Transverse colon (tissue), 4 donors: ENCODE measurements around the gene RGS6. TPM values are rescaled to one million over a fixed set of nuclear protein-coding genes. Genes with fewer than 3 reads are reported as not detected.

ENCODE experiments used
- DNase-seq: peaks from one replicate; pipeline ENCODE4 v3.0.0-alpha.2; 2019
- H3K27ac ChIP-seq, 4 donors: fragments of 200-600 bp; sonication (generic); 2 replicates each; pipeline ENCODE4 v1.5.1; 2016 to 2018; ENCODE audit warnings: inconsistent platforms in 4 of 4
- H3K27me3 ChIP-seq: fragments of 200-600 bp; sonication (generic); 2 replicates; pipeline ENCODE4 v1.5.1; 2017; ENCODE audit warnings: inconsistent platforms
- H3K36me3 ChIP-seq, 4 donors: fragments of 200-600 bp; sonication (generic); 2 replicates each; pipeline ENCODE4 v1.5.1; 2017 to 2019; ENCODE audit warnings: inconsistent platforms in 4 of 4
- H3K4me1 ChIP-seq, 4 donors: fragments of 200-600 bp; sonication (generic); 2 replicates each; pipeline ENCODE4 v1.5.1; 2017 to 2020; ENCODE audit warnings: inconsistent platforms in 4 of 4
- H3K4me3 ChIP-seq, 4 donors: fragments of 200-600 bp; sonication (generic); 1 replicate in 1 of 4; 2 replicates in 3 of 4; pipeline versions ENCODE4 v1.5.1 to v1.6.1; 2017 to 2019; ENCODE audit warnings: inconsistent platforms in 4 of 4
- H3K9me3 ChIP-seq, 2 donors: fragments of 200-600 bp; sonication (generic); 2 replicates each; pipeline ENCODE4 v1.5.1; 2017 to 2019; ENCODE audit warnings: inconsistent platforms in 2 of 2
- EP300 ChIP-seq: sonication (generic); formaldehyde crosslinking; IDR thresholded peaks from one replicate; pipeline ENCODE4 v1.6.1; 2017; ENCODE audit warnings: antibody characterized with exemption, low read depth
- POLR2A ChIP-seq: fragments of 450-650 bp; IDR thresholded peaks from one replicate; pipeline ENCODE4 v1.6.1; 2016; ENCODE audit warnings: antibody characterized with exemption, mild to moderate bottlenecking, moderate library complexity
- POLR2AphosphoS5 ChIP-seq, 3 donors: sonication (generic); formaldehyde crosslinking; IDR thresholded peaks; one replicate each; pipeline ENCODE4 v1.6.1; 2016; ENCODE audit warnings: antibody characterized with exemption in 3 of 3
- WGBS, 2 donors: methylation state at CpG; one replicate each; pipeline ENCODE4 v1.1.5; 2018; ENCODE audit warnings: low coverage in 1 of 2; 5-methylcytosine and 5-hydroxymethylcytosine counted together
- in situ Hi-C, 4 donors: fragments of 200-750 bp; cut with MboI; loops; one replicate each; pipeline versions ENCODE4 v1.15.0 to v1.15.1; 2017; ENCODE audit warnings: low sequenced_read_pairs in 3 of 4, low pct_ligation_motif_present in 1 of 4, low pct_unique_long_range_greater_than_20kb in 1 of 4
- intact Hi-C: fragments of 100-400 bp; cut with DNase I; formaldehyde crosslinking; loops from one replicate; pipeline ENCODE4 v1.15.1; 2023; ENCODE audit warnings: low total_unique reads
- total RNA-seq, 4 donors: library from RNA; depleted of rRNA; stranded (reverse); fragments of >200 nt; gene quantifications; one replicate each; pipeline ENCODE4 v1.1.0, GENCODE V29; 2016
- TF ChIP-seq, protein P1 (sequence below), 5 experiments: fragments of 200-600 bp in 3 of 5; fragments of 450-650 bp in 2 of 5; sonication (generic) in 3 of 5; IDR thresholded peaks; 1 replicate in 2 of 5; 2 replicates in 3 of 5; pipeline ENCODE4 v1.5.1; 2016 to 2017; ENCODE audit warnings: antibody characterized with exemption in 5 of 5, inconsistent platforms in 3 of 5, mild to moderate bottlenecking in 2 of 5, moderate library complexity in 1 of 5

RGS6 gene
- total RNA-seq, 4 donors from 2014 or later = 0.41 to 0.48 TPM; not detected in 2

DNA sequence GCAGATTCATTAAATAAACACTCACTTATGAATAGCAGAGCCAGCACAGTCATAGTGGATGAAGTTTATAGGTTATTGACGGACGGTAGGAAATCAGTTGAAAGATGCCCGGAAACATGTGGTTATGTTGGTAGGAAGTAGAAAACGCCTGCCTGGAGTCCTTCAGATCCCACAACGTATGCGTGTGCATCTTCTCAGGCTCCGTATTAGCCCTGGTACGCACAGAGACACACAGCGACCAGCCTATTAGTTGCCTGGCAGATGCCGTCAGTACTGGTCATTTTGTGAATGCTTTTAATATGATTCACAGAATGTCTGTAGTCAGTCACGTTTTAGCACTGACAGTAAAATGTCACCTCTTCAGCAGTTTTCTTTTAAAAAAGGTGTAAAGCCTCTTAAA, 196.4 kb downstream of the RGS6 start:
- Histone ChIP-seq H3K27me3 (no peaks in the 10 kb centered on the region), H3K9me3 (no peaks in the 10 kb centered on the region), H3K4me3 (no peak overlapping the region), H3K36me3 (no peaks in the 10 kb centered on the region), H3K4me1 (peaks cover 0 to 6% (median 0%) of the 10 kb centered on the region in 4 donors), H3K27ac (no peak overlapping the region)
- in situ Hi-C loops (no loop called here), intact Hi-C loops (loop anchor here (1.0 kb wide), 1 partner anchor 40 kb away; no protein-coding TSS in a partner anchor)
- no peak for TF ChIP-seq POLR2A
- no peak for TF ChIP-seq EP300
- no peak for TF ChIP-seq POLR2AphosphoS5 (IDR thresholded peaks at IDR 0.05)
- TF ChIP-seq, protein P1, sequence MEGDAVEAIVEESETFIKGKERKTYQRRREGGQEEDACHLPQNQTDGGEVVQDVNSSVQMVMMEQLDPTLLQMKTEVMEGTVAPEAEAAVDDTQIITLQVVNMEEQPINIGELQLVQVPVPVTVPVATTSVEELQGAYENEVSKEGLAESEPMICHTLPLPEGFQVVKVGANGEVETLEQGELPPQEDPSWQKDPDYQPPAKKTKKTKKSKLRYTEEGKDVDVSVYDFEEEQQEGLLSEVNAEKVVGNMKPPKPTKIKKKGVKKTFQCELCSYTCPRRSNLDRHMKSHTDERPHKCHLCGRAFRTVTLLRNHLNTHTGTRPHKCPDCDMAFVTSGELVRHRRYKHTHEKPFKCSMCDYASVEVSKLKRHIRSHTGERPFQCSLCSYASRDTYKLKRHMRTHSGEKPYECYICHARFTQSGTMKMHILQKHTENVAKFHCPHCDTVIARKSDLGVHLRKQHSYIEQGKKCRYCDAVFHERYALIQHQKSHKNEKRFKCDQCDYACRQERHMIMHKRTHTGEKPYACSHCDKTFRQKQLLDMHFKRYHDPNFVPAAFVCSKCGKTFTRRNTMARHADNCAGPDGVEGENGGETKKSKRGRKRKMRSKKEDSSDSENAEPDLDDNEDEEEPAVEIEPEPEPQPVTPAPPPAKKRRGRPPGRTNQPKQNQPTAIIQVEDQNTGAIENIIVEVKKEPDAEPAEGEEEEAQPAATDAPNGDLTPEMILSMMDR (IDR thresholded peaks at IDR 0.05) = no peak
- no peak for DNase-seq
- WGBS, 2 donors = 48 to 72% methylated on average over 6 to 11 of the region's 11 CpGs

DNA sequence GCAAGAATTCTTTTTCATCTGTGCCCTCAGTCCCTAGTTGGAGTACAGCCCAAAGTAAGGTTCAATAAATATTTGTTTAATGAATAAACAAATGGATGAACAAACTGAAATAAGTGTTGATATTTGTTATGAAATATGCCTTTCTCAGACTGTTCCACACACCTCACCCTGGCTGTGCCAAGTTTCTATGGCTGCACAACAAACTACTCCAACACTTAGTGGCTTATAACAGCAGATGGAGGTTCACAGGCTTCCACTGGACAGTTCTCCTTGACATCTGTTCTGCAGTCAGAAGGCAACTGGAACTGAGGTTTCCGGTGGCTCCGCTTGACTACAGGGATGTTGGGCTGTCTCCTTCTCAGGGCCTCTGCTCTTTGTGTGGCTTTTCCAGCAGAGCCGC, 197.1 kb downstream of the RGS6 start:
- no peak for TF ChIP-seq POLR2AphosphoS5 (IDR thresholded peaks at IDR 0.05)
- Histone ChIP-seq H3K36me3 (no peaks in the 10 kb centered on the region), H3K4me1 (peaks cover 0 to 6% (median 0%) of the 10 kb centered on the region in 4 donors), H3K9me3 (no peaks in the 10 kb centered on the region), H3K27ac (no peak overlapping the region), H3K4me3 (no peak overlapping the region), H3K27me3 (no peaks in the 10 kb centered on the region)
- WGBS, 2 donors = 85% methylated on average over 3 of the region's 3 CpGs; no CpG with 5 or more reads in 1 of the 2 donors
- in situ Hi-C loops (no loop called here), intact Hi-C loops (no loop called here)
- DNase-seq = no peak

DNA sequence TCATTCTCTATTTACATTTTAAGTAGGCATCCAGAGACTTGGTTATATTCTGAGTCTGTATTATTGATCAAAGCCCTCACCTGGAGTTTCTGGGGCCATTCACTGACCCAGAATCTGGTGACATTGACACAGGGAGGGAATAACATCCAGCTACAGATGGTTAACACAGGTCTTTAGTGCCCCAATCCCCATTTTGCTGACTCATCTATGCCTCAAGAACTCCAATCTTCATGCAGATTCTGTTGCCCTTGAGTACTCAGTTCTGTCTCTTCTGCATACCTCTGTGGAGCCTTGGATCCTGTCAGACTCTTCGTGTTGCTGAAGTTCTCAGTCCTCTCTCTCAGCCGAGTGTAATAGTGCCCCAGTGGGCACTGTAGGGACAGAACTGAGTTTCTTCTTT, 208.9 kb downstream of the RGS6 start:
- WGBS, 2 donors = 74 to 75% methylated on average over 2 of the region's 2 CpGs
- Histone ChIP-seq H3K4me3 (no peak overlapping the region), H3K4me1 (no peaks in the 10 kb centered on the region), H3K9me3 (no peaks in the 10 kb centered on the region), H3K27ac (no peak overlapping the region), H3K27me3 (no peaks in the 10 kb centered on the region), H3K36me3 (no peaks in the 10 kb centered on the region)
- intact Hi-C loops = no loop called here
- DNase-seq = no peak
- TF ChIP-seq, protein P1 (IDR thresholded peaks at IDR 0.05) = no peak
- TF ChIP-seq POLR2A = no peak
- TF ChIP-seq EP300 = no peak
- no peak for TF ChIP-seq POLR2AphosphoS5 (IDR thresholded peaks at IDR 0.05)
- in situ Hi-C loops = no loop called here

DNA sequence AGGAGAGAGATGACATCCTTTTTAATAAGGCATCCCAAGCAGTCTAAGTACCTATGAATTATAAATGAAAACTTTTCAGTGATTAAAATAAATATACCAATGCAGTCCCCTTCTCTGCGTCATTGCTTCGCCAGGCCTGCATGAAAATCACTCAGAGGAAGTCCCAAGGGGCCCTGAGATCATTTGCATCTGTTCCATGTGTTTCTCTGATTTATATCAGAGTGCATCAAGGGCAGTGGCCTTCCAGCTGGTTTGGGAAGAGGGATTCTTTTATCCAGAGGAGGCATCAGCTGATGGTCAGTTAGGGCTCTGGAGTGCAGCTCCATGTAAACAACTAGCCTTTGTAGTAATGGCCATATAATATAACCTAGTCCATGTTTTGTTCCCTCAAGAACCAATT, 210.1 kb downstream of the RGS6 start:
- H3K36me3 ChIP-seq = no peaks in the 10 kb centered on the region
- DNase-seq = no peak
- in situ Hi-C loops = no loop called here
- H3K9me3 ChIP-seq = no peaks in the 10 kb centered on the region
- H3K27ac ChIP-seq = no peak overlapping the region
- H3K4me3 ChIP-seq = no peak overlapping the region
- H3K27me3 ChIP-seq = no peaks in the 10 kb centered on the region
- no peaks in the 10 kb centered on the region for H3K4me1 ChIP-seq
- TF ChIP-seq EP300 = no peak
- no peak for TF ChIP-seq POLR2AphosphoS5 (IDR thresholded peaks at IDR 0.05)
- TF ChIP-seq, protein P1 (IDR thresholded peaks at IDR 0.05) = no peak
- TF ChIP-seq POLR2A = no peak
- WGBS, 2 donors = 54 to 74% methylated on average over 2 of the region's 2 CpGs
- intact Hi-C loops = no loop called here

DNA sequence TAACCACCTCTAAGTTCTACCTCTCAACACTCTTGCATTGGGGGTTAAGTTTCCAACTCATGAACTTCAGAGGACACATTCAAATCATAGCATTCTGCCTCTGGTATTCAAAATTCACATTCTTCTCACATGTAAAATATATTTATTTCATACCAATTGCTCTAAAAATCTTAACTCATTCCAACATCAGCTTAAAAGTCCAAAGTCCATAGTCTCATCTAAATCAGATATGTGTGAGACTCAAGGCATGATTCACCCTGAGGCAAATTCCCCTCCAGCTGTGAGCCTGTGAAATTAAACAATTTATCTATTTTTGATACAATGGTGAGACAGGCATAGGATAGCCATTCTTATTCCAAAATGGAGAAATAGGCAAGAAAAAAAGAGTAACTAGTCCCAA, 214.0 kb downstream of the RGS6 start:
- Histone ChIP-seq H3K36me3 (no peaks in the 10 kb centered on the region), H3K4me3 (no peak overlapping the region), H3K4me1 (no peaks in the 10 kb centered on the region), H3K9me3 (no peaks in the 10 kb centered on the region), H3K27ac (no peak overlapping the region), H3K27me3 (no peaks in the 10 kb centered on the region)
- DNase-seq = no peak
- in situ Hi-C loops = no loop called here
- intact Hi-C loops = no loop called here
- TF ChIP-seq EP300 (no peak), POLR2AphosphoS5 (IDR thresholded peaks at IDR 0.05) (no peak), POLR2A (no peak)
- TF ChIP-seq, protein P1 (IDR thresholded peaks at IDR 0.05) = no peak
